Measurements from ENCODE around the gene THEM5. TPM values are rescaled to one million over a fixed set of nuclear protein-coding genes. Genes with fewer than 3 reads are reported as not detected.
A peak's percentile ranks its signal among the peaks of the same experiment; 100 is the strongest.

The THEM5 gene
- polyA plus RNA-seq, 2 donors: 1.5 to 1.7 TPM

DNA sequence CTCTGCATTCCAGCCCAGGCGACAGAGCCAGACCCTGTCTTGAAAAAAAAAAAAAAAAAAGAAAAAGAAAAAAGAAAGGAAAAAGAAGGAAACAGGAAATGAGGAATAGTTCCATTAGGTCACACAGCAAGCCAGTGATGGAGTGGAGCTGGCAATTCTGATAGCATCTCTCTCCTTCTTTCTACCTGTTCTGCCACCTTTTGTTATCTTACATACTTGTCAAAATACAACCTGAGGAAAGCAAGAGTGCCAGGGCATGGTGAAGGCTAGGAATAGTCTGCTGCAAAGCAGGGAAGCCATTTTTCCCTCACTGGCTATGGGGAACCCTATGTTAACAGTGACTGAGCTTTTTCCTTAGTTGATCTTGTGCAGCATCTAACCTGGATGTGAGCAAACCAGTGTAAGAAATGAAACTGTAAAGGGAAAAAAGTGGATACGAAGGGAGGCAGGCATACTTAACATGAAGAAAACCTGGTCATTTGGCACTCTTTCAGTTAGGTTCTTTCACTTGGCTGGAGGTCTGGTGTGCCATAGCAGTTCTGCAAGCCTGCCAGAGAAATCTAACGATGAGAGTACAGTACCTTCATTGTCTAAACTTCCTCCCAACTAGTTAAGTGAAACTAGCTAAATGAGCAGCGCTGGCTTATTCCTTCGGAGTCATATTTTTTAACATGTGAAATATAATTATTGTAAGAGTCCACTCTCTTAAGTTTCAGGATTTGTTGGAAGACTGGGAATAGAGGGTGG is 17.9 kb upstream of the THEM5 start:
- Histone ChIP-seq H3K27me3 (ENCODE audit: control insufficient read depth in 1 of 2, insufficient read depth in 2 of 2, low read length in 2 of 2) (no peaks in the 10 kb centered on the region), H3K4me3 (ENCODE audit: low read depth in 1 of 2, low read length in 2 of 2) (no peak overlapping the region), H3K27ac (ENCODE audit: low read depth in 2 of 2, low read length in 1 of 2) (no peak overlapping the region), H3K9me3 (ENCODE audit: control insufficient read depth in 2 of 2, insufficient read depth in 1 of 2, low read depth in 1 of 2, low read length in 1 of 2) (no peaks in the 10 kb centered on the region), H3K36me3 (ENCODE audit: control insufficient read depth in 2 of 2, insufficient read depth in 2 of 2, low read length in 1 of 2) (peaks cover 0 to 3% of the 10 kb centered on the region in 2 donors), H3K4me1 (ENCODE audit: control insufficient read depth in 2 of 2, insufficient read depth in 2 of 2, low read length in 1 of 2) (peaks cover 0 to 2% of the 10 kb centered on the region in 2 donors)
- 54 to 64% methylated on average over 5 of the region's 5 CpGs for WGBS, 2 donors

DNA sequence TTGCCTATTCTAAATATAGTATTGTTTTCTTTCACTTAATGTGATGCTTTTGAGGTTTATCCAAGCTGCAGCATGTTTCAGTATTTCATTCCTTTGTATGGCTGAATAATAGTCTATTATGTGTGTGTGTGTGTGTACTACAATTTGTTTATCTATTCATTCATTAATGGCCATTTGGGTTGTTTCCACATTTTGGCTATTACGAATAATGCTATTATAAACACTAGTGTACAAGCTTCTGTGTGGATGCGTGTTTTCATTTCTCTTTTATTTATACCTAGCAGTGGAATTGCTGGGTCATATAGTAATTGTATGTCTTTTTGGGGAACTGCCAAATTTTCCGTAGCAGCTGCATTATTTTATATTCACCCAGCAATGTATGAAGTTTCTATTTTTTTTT is 15.0 kb upstream of the THEM5 start:
- H3K27ac ChIP-seq (ENCODE audit: low read depth in 2 of 2, low read length in 1 of 2): no peak overlapping the region
- H3K4me3 ChIP-seq (ENCODE audit: low read depth in 1 of 2, low read length in 2 of 2): no peak overlapping the region
- H3K36me3 ChIP-seq (ENCODE audit: control insufficient read depth in 2 of 2, insufficient read depth in 2 of 2, low read length in 1 of 2): peaks cover 0 to 5% of the 10 kb centered on the region in 2 donors
- no peaks in the 10 kb centered on the region for H3K9me3 ChIP-seq (ENCODE audit: control insufficient read depth in 2 of 2, insufficient read depth in 1 of 2, low read depth in 1 of 2, low read length in 1 of 2)
- H3K27me3 ChIP-seq (ENCODE audit: control insufficient read depth in 1 of 2, insufficient read depth in 2 of 2, low read length in 2 of 2): no peaks in the 10 kb centered on the region
- WGBS, 2 donors: 31 to 43% methylated on average over 3 of the region's 3 CpGs
- H3K4me1 ChIP-seq (ENCODE audit: control insufficient read depth in 2 of 2, insufficient read depth in 2 of 2, low read length in 1 of 2): peaks cover 0 to 7% of the 10 kb centered on the region in 2 donors

DNA sequence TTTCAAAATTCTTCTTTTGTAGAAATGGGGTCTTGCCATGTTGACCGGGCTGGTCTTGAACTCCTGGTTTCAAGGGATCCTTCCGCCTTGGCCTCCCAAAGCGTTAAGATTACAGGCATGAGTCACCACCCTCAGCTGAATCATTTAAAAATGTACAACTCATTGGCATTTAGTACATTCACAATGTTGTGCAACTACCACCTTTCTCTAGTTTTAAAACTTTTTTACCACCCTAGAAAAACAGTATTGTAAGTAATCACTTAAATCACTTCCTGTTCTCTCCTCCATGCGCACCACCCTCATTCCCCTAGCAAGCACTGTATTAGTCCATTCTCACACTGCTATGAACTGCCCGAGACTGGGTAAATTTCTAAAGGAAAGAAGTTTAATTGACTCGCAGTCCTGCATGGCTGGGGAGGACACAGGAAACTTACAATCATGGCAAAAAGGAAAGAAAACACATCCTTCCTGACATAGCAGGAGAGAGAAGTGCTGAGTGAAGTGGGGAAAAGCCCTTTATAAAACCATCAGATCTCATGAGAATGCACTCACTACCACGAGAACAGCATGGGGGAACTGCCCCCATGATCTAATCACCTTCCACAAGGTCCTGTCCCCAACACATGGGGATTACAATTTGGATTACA is 14.4 kb upstream of the THEM5 start:
- 67 to 72% methylated on average over 7 of the region's 7 CpGs for WGBS, 2 donors
- H3K27ac ChIP-seq (ENCODE audit: low read depth in 2 of 2, low read length in 1 of 2): no peak overlapping the region
- H3K4me1 ChIP-seq (ENCODE audit: control insufficient read depth in 2 of 2, insufficient read depth in 2 of 2, low read length in 1 of 2): peaks cover 0 to 7% of the 10 kb centered on the region in 2 donors
- H3K27me3 ChIP-seq (ENCODE audit: control insufficient read depth in 1 of 2, insufficient read depth in 2 of 2, low read length in 2 of 2): no peaks in the 10 kb centered on the region
- H3K36me3 ChIP-seq (ENCODE audit: control insufficient read depth in 2 of 2, insufficient read depth in 2 of 2, low read length in 1 of 2): peaks cover 0 to 5% of the 10 kb centered on the region in 2 donors
- H3K4me3 ChIP-seq (ENCODE audit: low read depth in 1 of 2, low read length in 2 of 2): no peak overlapping the region
- H3K9me3 ChIP-seq (ENCODE audit: control insufficient read depth in 2 of 2, insufficient read depth in 1 of 2, low read depth in 1 of 2, low read length in 1 of 2): no peaks in the 10 kb centered on the region

- H3K27me3 ChIP-seq (ENCODE audit: control insufficient read depth in 1 of 2, insufficient read depth in 2 of 2, low read length in 2 of 2): no peaks in the 10 kb centered on the region
- H3K27ac ChIP-seq (ENCODE audit: low read depth in 2 of 2, low read length in 1 of 2): no peak overlapping the region
- 51 to 65% methylated on average over 2 of the region's 2 CpGs for WGBS, 2 donors
Observed at GRCh38 chr1:151867321-151867720, 13.8 kb upstream of the THEM5 start.

DNA sequence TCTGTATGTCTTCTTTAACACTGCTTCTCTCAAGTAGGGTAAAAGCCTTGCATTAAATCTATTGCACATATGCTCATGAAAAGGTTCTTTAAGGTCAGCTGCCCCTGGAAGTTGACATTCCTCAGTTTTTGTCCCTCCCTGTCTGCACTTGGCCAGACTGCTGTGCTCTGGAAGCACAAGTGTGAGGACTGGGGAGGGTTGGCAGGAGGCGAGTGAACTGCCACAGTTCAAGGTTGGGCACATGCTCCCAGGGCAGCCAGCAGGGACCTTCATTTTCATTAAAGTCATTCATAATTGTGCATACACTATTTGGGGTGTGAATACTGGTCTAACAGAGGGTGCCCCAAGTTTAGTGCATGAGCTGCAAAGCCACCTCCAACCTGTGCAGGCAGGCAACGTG is 10.9 kb upstream of the THEM5 start:
- Histone ChIP-seq H3K36me3 (ENCODE audit: control insufficient read depth in 2 of 2, insufficient read depth in 2 of 2, low read length in 1 of 2) (peaks cover 0 to 5% of the 10 kb centered on the region in 2 donors), H3K4me3 (ENCODE audit: low read depth in 1 of 2, low read length in 2 of 2) (no peak overlapping the region), H3K27me3 (ENCODE audit: control insufficient read depth in 1 of 2, insufficient read depth in 2 of 2, low read length in 2 of 2) (no peaks in the 10 kb centered on the region), H3K27ac (ENCODE audit: low read depth in 2 of 2, low read length in 1 of 2) (no peak overlapping the region), H3K9me3 (ENCODE audit: control insufficient read depth in 2 of 2, insufficient read depth in 1 of 2, low read depth in 1 of 2, low read length in 1 of 2) (no peaks in the 10 kb centered on the region), H3K4me1 (ENCODE audit: control insufficient read depth in 2 of 2, insufficient read depth in 2 of 2, low read length in 1 of 2) (peaks cover 7 to 12% of the 10 kb centered on the region in 2 donors)
- WGBS, 2 donors: 38 to 63% methylated on average over 2 of the region's 2 CpGs

More at GRCh38 chr1:151867321-151867720, 13.8 kb upstream of the THEM5 start:
- Histone ChIP-seq H3K36me3 (ENCODE audit: control insufficient read depth in 2 of 2, insufficient read depth in 2 of 2, low read length in 1 of 2) (peaks cover 0 to 5% of the 10 kb centered on the region in 2 donors), H3K9me3 (ENCODE audit: control insufficient read depth in 2 of 2, insufficient read depth in 1 of 2, low read depth in 1 of 2, low read length in 1 of 2) (no peaks in the 10 kb centered on the region), H3K4me3 (ENCODE audit: low read depth in 1 of 2, low read length in 2 of 2) (no peak overlapping the region), H3K4me1 (ENCODE audit: control insufficient read depth in 2 of 2, insufficient read depth in 2 of 2, low read length in 1 of 2) (peaks cover 0 to 7% of the 10 kb centered on the region in 2 donors)

DNA sequence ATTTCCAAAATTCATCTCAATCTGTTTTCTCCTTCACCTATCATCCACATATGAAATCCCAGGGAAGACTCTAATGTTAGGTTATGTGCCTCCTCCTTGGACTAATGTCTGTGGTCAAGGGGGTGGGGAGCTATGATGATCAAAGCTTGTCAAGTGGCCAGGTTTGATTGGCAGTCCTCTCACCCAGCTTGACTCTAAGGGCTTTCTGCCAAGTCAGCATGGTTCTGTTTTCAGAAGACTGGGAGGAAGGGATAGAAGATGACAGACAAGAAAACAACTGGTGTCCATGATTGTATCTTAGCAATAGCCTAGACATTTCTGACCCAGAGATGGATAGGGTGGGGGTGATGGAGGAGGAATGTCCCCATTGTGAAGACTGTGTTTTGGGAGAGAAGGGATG is 9.1 kb upstream of the THEM5 start:
- Histone ChIP-seq H3K4me1 (ENCODE audit: control insufficient read depth in 2 of 2, insufficient read depth in 2 of 2, low read length in 1 of 2) (peaks cover 7 to 19% of the 10 kb centered on the region in 2 donors), H3K27ac (ENCODE audit: low read depth in 2 of 2, low read length in 1 of 2) (no peak overlapping the region), H3K9me3 (ENCODE audit: control insufficient read depth in 2 of 2, insufficient read depth in 1 of 2, low read depth in 1 of 2, low read length in 1 of 2) (no peaks in the 10 kb centered on the region), H3K36me3 (ENCODE audit: control insufficient read depth in 2 of 2, insufficient read depth in 2 of 2, low read length in 1 of 2) (peaks cover 0 to 5% of the 10 kb centered on the region in 2 donors), H3K27me3 (ENCODE audit: control insufficient read depth in 1 of 2, insufficient read depth in 2 of 2, low read length in 2 of 2) (no peaks in the 10 kb centered on the region), H3K4me3 (ENCODE audit: low read depth in 1 of 2, low read length in 2 of 2) (no peak overlapping the region)

- Histone ChIP-seq H3K27me3 (ENCODE audit: control insufficient read depth in 1 of 2, insufficient read depth in 2 of 2, low read length in 2 of 2) (no peaks in the 10 kb centered on the region), H3K36me3 (ENCODE audit: control insufficient read depth in 2 of 2, insufficient read depth in 2 of 2, low read length in 1 of 2) (peaks cover 0 to 5% of the 10 kb centered on the region in 2 donors), H3K9me3 (ENCODE audit: control insufficient read depth in 2 of 2, insufficient read depth in 1 of 2, low read depth in 1 of 2, low read length in 1 of 2) (no peaks in the 10 kb centered on the region), H3K27ac (ENCODE audit: low read depth in 2 of 2, low read length in 1 of 2) (no peak overlapping the region), H3K4me1 (ENCODE audit: control insufficient read depth in 2 of 2, insufficient read depth in 2 of 2, low read length in 1 of 2) (peaks cover 7 to 21% of the 10 kb centered on the region in 2 donors), H3K4me3 (ENCODE audit: low read depth in 1 of 2, low read length in 2 of 2) (no peak overlapping the region)
- WGBS, 2 donors: 66 to 71% methylated on average over 7 of the region's 7 CpGs
Observed at GRCh38 chr1:151860504-151861187, 7.1 kb upstream of the THEM5 start.

DNA sequence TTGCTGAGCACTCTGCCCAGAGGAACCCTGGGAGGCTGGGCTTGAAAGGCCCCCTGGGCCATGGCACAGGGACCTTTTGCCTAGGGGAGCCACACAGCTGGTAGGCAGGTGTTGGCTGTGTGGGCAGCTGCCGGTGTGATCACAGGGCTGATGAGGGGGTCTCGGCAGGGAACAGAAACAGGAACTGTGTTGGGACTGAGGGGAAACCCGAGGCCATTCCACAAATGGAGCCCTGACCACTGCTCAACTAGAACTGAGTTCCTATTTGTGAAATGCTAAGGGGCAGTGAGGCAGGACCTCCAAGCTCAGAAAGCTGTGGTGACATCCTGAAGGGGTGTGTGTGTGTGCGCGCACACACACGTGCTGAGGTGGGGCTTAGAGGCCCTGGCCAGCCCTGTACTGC is 6.4 kb upstream of the THEM5 start:
- Histone ChIP-seq H3K9me3 (ENCODE audit: control insufficient read depth in 2 of 2, insufficient read depth in 1 of 2, low read depth in 1 of 2, low read length in 1 of 2) (no peaks in the 10 kb centered on the region), H3K27ac (ENCODE audit: low read depth in 2 of 2, low read length in 1 of 2) (no peak overlapping the region), H3K36me3 (ENCODE audit: control insufficient read depth in 2 of 2, insufficient read depth in 2 of 2, low read length in 1 of 2) (peaks cover 0 to 2% of the 10 kb centered on the region in 2 donors), H3K27me3 (ENCODE audit: control insufficient read depth in 1 of 2, insufficient read depth in 2 of 2, low read length in 2 of 2) (no peaks in the 10 kb centered on the region), H3K4me1 (ENCODE audit: control insufficient read depth in 2 of 2, insufficient read depth in 2 of 2, low read length in 1 of 2) (peaks cover 7 to 21% of the 10 kb centered on the region in 2 donors), H3K4me3 (ENCODE audit: low read depth in 1 of 2, low read length in 2 of 2) (no peak overlapping the region)
- 81 to 89% methylated on average over 6 of the region's 6 CpGs for WGBS, 2 donors

DNA sequence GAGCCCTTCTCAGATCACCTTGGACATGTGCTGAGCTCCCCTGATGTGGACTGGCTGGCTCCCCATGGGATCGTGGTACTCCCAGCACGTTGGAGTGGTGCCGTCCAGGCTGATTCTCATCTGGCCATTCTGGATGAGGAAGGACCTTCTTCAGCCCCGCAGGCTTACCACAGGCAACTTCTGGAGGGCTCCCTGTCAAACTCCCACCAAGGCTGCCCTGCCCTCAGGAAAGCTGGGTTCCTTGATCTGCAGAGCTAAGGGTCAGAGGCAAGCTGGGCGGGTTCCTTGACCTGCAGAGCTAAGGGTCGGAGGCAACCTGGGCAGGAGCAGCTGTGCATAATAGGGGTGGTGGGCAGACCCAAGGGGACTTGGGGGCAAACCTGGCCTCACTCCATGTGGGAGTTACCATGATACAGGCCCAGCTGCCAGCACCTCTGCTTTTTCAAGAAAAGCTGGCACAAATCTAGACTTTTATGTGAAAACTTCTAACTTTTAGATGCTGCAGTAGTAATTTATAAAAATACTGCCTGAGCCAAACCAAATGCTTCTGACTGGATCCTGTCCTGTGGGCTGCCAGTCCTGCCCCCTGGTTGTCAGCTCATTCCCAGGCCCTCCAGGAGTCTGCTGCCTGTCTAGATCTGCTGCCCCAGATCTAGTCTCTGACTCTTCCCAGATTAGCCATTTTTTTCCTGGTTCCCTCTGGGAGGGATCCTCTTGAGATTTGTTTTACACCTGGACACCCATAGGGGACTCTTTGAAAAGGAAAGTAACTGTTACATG is 5.6 kb upstream of the THEM5 start:
- 87 to 88% methylated on average over 6 of the region's 6 CpGs for whole genome bisulfite sequencing, 2 donors

More for the DNA sequence above, 5.6 kb upstream of the THEM5 start:
- Histone ChIP-seq H3K9me3 (ENCODE audit: control insufficient read depth in 2 of 2, insufficient read depth in 1 of 2, low read depth in 1 of 2, low read length in 1 of 2) (no peaks in the 10 kb centered on the region), H3K27me3 (ENCODE audit: control insufficient read depth in 1 of 2, insufficient read depth in 2 of 2, low read length in 2 of 2) (no peaks in the 10 kb centered on the region), H3K36me3 (ENCODE audit: control insufficient read depth in 2 of 2, insufficient read depth in 2 of 2, low read length in 1 of 2) (no peaks in the 10 kb centered on the region), H3K4me1 (ENCODE audit: control insufficient read depth in 2 of 2, insufficient read depth in 2 of 2, low read length in 1 of 2) (peaks cover 2 to 21% of the 10 kb centered on the region in 2 donors), H3K27ac (ENCODE audit: low read depth in 2 of 2, low read length in 1 of 2) (peak overlapping the region in 1 of 2 donors; percentile 49), H3K4me3 (ENCODE audit: low read depth in 1 of 2, low read length in 2 of 2) (no peak overlapping the region)

Data from esophagus (tissue), 2 donors.